ENCODE data around the gene TRPC4AP.

GRCh38 chr20:35122756-35123405, 30.3 kb upstream of the TRPC4AP start:
- TF ChIP-seq EP300 (IDR thresholded peaks at IDR 0.05; ENCODE audit: borderline replicate concordance in 1 of 2, control insufficient read depth in 1 of 2, low read depth in 2 of 2, low read length in 2 of 2), result no peak
- no peak for TF ChIP-seq HDAC6 (IDR thresholded peaks at IDR 0.05; ENCODE audit: unreplicated experiment)
- no peak for TF ChIP-seq ETV6 (conservative IDR thresholded peaks at IDR 0.05 in 1 of 2, IDR thresholded peaks at IDR 0.05 in 1 of 2; ENCODE audit: borderline replicate concordance in 1 of 2, low read depth in 1 of 2)
- no peak for TF ChIP-seq POLR2AphosphoS5 (IDR thresholded peaks at IDR 0.05; ENCODE audit: low read length)

All from GM12878 (cell line).